Fibroblast of lung (primary cell): Measurements from ENCODE around the gene FIBP. TPM values are rescaled to one million over a fixed set of nuclear protein-coding genes. Genes with fewer than 3 reads are reported as not detected.

Experiments
- DNase-seq, 2 donors: peaks; one replicate each; pipeline versions ENCODE4 v3.0.0 to v3.0.0-alpha.2; 2010; ENCODE audit warnings: low read depth in 2 of 2
- H2AFZ ChIP-seq: 2 replicates; pipeline ENCODE4 v1.5.1; 2012; ENCODE audit warnings: low read length, control low read depth, inconsistent platforms
- H3K27ac ChIP-seq: 2 replicates; pipeline ENCODE4 v1.5.1; 2011; ENCODE audit warnings: low read length, control low read depth; ENCODE audit not compliant: insufficient read depth
- H3K27me3 ChIP-seq: 2 replicates; pipeline ENCODE4 v1.5.1; 2011; ENCODE audit warnings: mild to moderate bottlenecking, low read length; ENCODE audit not compliant: control insufficient read depth, insufficient read depth
- H3K36me3 ChIP-seq: 2 replicates; pipeline ENCODE4 v1.5.1; 2011; ENCODE audit warnings: low read length; ENCODE audit not compliant: control insufficient read depth, insufficient read depth
- H3K4me1 ChIP-seq: 2 replicates; pipeline ENCODE4 v1.5.1; 2011; ENCODE audit warnings: low read length; ENCODE audit not compliant: control insufficient read depth, insufficient read depth; ENCODE audit errors: extremely low read depth
- H3K4me2 ChIP-seq: 2 replicates; pipeline ENCODE4 v1.5.1; 2011; ENCODE audit warnings: low read length, control low read depth; ENCODE audit not compliant: insufficient read depth; ENCODE audit errors: extremely low read depth
- H3K4me3 ChIP-seq, 4 experiments: fragments of 200-600 bp in 1 of 4; sonication (generic) in 1 of 4; replicated peaks in 1 of 4; 2 replicates each; pipeline ENCODE4 v1.5.1; 2011 to 2016; ENCODE audit warnings: low read length in 4 of 4, low read depth in 3 of 4, mild to moderate bottlenecking in 3 of 4, control low read depth in 2 of 4, inconsistent platforms in 1 of 4, mixed read lengths in 1 of 4; ENCODE audit not compliant: insufficient read depth in 1 of 4; ENCODE audit errors: control extremely low read depth in 1 of 4
- H3K79me2 ChIP-seq: 2 replicates; pipeline ENCODE4 v1.5.1; 2012; ENCODE audit warnings: mild to moderate bottlenecking, low read length, inconsistent platforms; ENCODE audit not compliant: control insufficient read depth, insufficient read depth
- H3K9ac ChIP-seq: 2 replicates; pipeline ENCODE4 v1.5.1; 2011; ENCODE audit warnings: mild to moderate bottlenecking, low read length, control low read depth; ENCODE audit not compliant: insufficient read depth
- H3K9me3 ChIP-seq: 2 replicates; pipeline ENCODE4 v1.5.1; 2012; ENCODE audit warnings: low read depth, low read length; ENCODE audit not compliant: control insufficient read depth, insufficient read depth
- H4K20me1 ChIP-seq: 2 replicates; pipeline ENCODE4 v1.5.1; 2011; ENCODE audit warnings: low read length; ENCODE audit not compliant: control insufficient read depth, insufficient read depth; ENCODE audit errors: extremely low read depth
- CTCF ChIP-seq, 2 donors: IDR thresholded peaks in 1 of 2; conservative IDR thresholded peaks in 1 of 2; 1 replicate in 1 of 2; 2 replicates in 1 of 2; pipeline ENCODE4 v1.5.1; 2011 to 2012; ENCODE audit warnings: low read length in 2 of 2, control low read depth in 1 of 2, inconsistent platforms in 1 of 2, low read depth in 1 of 2, mild to moderate bottlenecking in 1 of 2
- EZH2 ChIP-seq: IDR thresholded peaks from 2 replicates; pipeline ENCODE4 v1.5.1; 2012; ENCODE audit warnings: low read length, control low read depth, mild to moderate bottlenecking; ENCODE audit errors: missing control alignments
- polyA plus RNA-seq, 2 donors: library from polyadenylated mRNA; depleted of rRNA in 1 of 2; stranded (reverse) in 1 of 2; unstranded in 1 of 2; fragments of >200 nt; gene quantifications; 2 replicates each; pipeline ENCODE4 v1.2.1, GENCODE V29; 2011 to 2012; ENCODE audit warnings: missing spikeins in 1 of 2
- total RNA-seq: library from RNA; depleted of rRNA; stranded (reverse); fragments of >200 nt; gene quantifications from 2 replicates; pipeline ENCODE4 v1.2.1, GENCODE V29; 2014

Gene FIBP
- total and polyA plus RNA-seq, 2 donors (not counting 1 experiment from before 2014, with no cell fraction given) = 81.0 to 168 TPM

GRCh38 chr11:65871811-65872548 is 16.3 kb downstream of the FIBP start:
- peak overlapping the region; percentile 96 for H3K4me2 ChIP-seq
- DNase-seq = peak; percentile 21 to 41

GRCh38 chr11:65870706-65871681 is 17.3 kb downstream of the FIBP start:
- H4K20me1 ChIP-seq = no peaks in the 10 kb centered on the region
- H2AFZ ChIP-seq = no peak overlapping the region

More at GRCh38 chr11:65871811-65872548, 16.3 kb downstream of the FIBP start:
- Histone ChIP-seq H3K27me3 (no peaks in the 10 kb centered on the region), H4K20me1 (no peaks in the 10 kb centered on the region), H3K27ac (peak overlapping the region; percentile 88), H2AFZ (no peak overlapping the region), H3K4me3 (peak overlapping the region; percentile 64 to 81 (median 76)), H3K36me3 (peaks cover 23% of the 10 kb centered on the region), H3K9ac (peak overlapping the region; percentile 82), H3K4me1 (peaks cover 23% of the 10 kb centered on the region), H3K79me2 (peaks cover 30% of the 10 kb centered on the region), H3K9me3 (no peaks in the 10 kb centered on the region)
- no peak for TF ChIP-seq EZH2
- TF ChIP-seq CTCF (conservative IDR thresholded peaks at IDR 0.05 in 1 of 2, IDR thresholded peaks at IDR 0.05 in 1 of 2; ENCODE audit: low read depth in 1 of 2, low read length in 2 of 2) = peak; percentile 21 to 22

More at GRCh38 chr11:65870706-65871681, 17.3 kb downstream of the FIBP start:
- H3K27me3 ChIP-seq = no peaks in the 10 kb centered on the region
- H3K9ac ChIP-seq = peak overlapping the region; percentile 82
- peak overlapping the region; percentile 88 for H3K27ac ChIP-seq
- DNase-seq = no peak
- TF ChIP-seq EZH2 (no peak), CTCF (conservative IDR thresholded peaks at IDR 0.05 in 1 of 2, IDR thresholded peaks at IDR 0.05 in 1 of 2; ENCODE audit: low read depth in 1 of 2, low read length in 2 of 2) (no peak)
- peak overlapping the region; percentile 64 to 81 (median 76) for H3K4me3 ChIP-seq
- peak overlapping the region; percentile 96 for H3K4me2 ChIP-seq
- H3K4me1 ChIP-seq = peaks cover 23% of the 10 kb centered on the region
- no peaks in the 10 kb centered on the region for H3K9me3 ChIP-seq
- H3K36me3 ChIP-seq = peaks cover 29% of the 10 kb centered on the region
- H3K79me2 ChIP-seq = peaks cover 30% of the 10 kb centered on the region
